ENCODE measurements around the gene REPS2.

Gene REPS2

DNA sequence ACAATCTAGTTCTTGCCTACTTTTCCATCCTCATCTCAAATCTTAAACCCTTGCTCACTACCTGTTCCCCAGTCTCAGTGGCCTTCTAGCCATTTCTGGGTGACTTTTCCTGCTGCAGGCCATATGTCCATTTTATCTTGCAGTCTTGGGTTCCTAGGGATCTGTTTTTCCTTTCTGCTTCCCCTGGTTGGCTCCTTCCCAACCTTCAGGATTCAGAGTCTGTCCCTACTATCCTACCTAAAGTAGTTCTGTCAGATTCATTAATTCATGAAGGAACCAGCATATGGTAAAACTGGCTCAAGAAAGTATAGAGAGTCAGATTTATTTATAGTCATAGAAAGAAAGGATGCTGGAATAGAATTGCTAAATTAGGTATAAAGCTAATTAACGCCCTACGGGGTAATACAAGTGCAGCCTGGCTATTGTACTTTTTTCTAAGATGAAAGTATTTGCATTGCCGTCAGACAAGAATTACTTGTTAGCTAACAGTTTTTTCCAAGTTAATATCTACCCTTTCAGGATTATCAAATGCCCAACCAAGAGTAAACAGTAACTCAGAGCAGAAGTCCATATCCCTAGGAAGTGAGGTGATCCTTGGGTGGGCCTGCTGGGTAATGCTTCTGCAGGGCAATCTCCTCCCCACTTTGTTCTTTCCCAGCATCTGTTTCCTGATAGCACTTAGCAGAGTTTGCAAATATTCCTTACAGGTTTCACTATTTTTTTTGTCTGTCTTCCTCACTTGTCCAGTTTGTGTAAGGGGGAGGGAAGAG, 63.6 kb downstream of the REPS2 start:
- no peak for DNase-seq

- no peak for DNase-seq
These were observed 66.0 kb downstream of the REPS2 start for GRCh38 chrX:17012465-17012864.

GRCh38 chrX:17014216-17014615, 67.8 kb downstream of the REPS2 start:
- DNase-seq = no peak

- DNase-seq = no peak
These were observed 70.7 kb downstream of the REPS2 start for GRCh38 chrX:17017134-17017533.

- no peak for DNase-seq
These were observed 73.9 kb downstream of the REPS2 start for GRCh38 chrX:17020356-17020755.

DNA sequence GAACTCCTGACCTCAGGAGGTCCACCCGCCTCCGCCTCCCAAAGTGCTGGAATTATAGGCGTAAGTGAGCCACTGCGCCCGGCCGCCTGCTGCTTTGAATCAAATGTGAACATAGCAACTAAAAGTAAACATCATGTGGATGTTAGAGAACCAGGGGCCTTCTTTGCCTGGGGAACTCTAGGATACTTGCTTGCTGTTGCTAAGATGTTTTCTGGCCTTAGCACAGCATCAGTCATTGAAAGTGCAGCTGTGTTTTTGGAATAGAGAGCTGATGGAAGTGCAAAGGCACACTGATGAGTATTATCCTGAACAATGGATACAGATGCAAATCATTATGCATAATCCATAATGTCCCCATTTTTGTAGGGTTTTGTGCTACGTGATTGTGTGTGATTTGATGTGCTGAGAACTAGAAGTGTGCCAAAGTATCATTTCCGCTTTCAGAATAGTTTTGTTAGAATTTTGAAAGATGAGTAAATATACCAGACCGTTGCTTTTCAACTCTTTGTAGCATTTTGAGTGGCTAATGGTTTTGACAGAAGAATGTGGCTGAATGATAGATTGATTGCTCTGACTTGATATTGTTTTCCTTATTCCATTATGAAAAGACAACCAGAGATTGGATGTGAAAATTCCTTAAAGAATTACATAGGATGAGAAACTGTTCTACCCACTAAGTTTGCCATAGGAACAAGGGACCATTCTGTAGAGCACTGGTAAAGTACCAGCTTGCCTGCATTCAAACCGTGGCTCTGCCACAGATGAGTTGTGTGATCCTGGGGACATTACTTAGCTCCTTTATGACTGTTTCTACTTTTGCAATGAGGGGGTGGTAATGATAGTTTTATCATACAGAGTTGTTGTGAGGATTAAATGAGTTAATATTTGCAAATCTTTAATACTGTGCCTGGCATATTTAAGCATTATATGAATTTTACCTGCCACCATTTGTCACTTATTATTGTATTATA, 74.7 kb downstream of the REPS2 start:
- DNase-seq = no peak

DNA sequence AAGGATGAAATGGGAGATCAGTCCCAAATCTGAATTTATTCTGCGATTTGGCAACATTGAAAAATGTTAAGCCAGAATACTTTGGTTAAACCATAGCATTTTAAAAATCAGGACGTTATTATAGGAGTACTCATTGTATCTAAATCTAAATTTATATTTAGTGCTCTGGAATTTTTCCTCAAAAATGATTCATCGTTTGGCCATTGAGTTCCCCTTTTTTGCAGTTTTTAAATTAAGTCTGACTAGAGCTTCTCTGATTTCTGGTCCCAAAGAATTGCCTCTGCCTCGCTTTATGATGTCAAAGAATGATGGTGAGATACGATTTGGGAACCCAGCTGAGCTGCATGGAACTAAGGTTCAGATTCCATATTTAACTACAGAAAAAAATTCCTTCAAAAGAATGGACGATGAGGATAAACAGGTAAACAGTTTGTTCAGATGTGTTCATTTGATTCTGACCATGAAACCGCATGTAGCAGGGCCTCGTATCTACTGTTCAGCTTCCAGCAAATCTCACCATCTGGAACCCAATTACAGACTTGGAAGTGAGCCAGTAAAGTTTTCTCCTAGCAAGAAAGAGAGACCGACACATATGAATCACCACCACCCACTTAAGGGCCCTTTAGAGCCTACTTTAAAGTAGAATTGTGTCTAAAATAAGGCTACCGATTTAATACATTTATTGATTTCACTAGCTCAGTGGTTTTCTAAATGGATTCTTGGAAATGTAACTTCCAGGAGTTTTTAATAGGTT, 75.6 kb downstream of the REPS2 start:
- DNase-seq = peak; percentile 58

DNA sequence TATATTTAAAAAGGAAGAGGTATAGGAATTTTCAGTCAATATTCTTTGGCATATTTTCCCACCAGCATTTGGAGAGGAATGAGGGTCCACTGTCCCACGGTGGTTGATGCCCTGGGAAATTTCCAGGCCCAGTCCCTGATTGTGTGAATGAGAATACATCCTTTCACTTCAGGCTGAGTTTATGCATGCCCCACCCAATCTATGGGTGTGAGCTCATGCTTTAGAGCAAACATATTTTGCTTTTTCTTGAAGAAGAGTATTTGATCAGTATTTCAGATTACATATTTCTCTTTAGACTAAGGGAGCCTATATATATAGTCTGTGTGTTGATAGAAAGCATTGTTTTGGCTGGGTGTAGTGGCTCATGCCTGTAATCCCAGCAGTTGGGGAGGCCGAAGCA, 77.2 kb downstream of the REPS2 start:
- DNase-seq = no peak

- DNase-seq = no peak
These were observed 78.4 kb downstream of the REPS2 start for GRCh38 chrX:17024886-17025285.

- no peak for DNase-seq
These were observed 79.3 kb downstream of the REPS2 start for GRCh38 chrX:17025621-17026302.

DNA sequence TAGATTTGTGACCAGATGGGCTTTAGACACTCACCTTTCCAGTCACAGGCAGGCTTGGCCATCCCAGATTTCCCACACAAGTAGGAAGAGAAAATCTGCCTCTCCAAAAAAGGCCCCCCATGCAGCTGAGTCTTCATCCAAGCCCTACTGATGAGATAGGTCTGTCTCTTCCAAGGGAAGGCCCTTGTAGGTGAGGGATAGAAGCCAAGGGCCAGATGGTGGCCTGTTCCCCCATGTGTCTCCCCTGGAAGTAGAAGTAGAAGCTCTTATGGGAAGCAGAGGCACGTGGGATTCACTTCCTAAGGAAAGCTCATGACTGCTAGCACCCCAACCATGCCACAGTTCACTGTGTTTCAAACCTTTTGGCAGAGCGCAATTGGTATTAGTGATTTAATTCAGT, 81.5 kb downstream of the REPS2 start:
- DNase-seq = no peak

DNA sequence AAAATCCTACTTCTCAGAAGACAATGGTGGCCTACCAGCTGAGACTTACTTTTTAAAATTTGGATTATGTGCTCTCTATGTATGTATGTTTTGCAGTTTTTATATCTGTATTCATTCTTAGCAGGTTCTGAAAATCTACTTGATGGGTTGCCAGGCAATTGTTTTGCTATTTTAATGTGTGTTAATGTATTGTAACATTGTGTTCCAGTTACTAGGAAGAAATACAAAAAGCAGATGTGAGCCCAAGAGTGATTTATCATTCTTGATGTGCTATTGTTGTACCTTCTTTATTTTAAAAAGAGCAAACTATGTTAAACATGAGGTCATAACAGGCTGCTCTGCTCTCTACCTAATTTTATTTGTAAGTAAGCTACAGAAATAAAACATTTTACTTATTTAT, 81.9 kb downstream of the REPS2 start:
- DNase-seq = no peak

- no peak for DNase-seq
These were observed 83.6 kb downstream of the REPS2 start for GRCh38 chrX:17030092-17030491.

DNA sequence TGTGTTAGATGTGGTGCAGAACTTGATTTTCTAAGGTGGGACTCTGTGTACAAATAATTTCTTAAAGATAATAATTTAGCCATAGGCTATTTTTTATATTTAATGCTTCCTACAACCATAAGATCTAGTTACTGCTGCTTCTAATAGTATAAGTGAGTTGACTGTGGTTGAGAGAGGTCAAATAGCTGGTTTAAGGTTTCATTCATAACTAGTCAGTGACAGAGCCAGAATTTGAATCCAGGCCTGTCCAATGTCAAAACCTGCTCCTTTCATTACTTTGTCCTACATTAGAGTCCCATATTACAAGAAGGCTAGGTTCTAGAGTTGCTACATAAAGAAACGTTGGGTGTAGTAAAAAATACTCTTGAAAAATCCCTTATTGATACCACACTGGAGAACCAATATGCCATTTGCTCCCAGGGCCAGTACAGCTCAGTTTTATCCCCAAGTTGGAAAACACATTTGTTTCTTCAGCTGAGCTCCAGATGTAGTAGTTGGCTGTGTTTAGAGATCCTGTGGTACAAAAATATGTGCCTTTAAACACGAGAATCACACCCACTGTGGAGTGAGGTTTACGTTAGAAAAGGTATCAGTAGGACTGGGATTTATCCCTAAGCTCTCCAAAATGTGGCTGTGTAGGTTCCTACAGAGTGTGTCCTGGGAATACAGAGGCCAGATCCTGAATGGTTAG, 84.3 kb downstream of the REPS2 start:
- no peak for DNase-seq

GRCh38 chrX:17031827-17032226, 85.4 kb downstream of the REPS2 start:
- DNase-seq = no peak

GRCh38 chrX:17032351-17032750, 85.9 kb downstream of the REPS2 start:
- DNase-seq = no peak

- no peak for DNase-seq
These were observed 86.8 kb downstream of the REPS2 start for GRCh38 chrX:17033225-17033624.

GRCh38 chrX:17035111-17035510, 88.7 kb downstream of the REPS2 start:
- DNase-seq = no peak

- no peak for DNase-seq
These were observed 89.9 kb downstream of the REPS2 start for GRCh38 chrX:17036171-17036961.

DNA sequence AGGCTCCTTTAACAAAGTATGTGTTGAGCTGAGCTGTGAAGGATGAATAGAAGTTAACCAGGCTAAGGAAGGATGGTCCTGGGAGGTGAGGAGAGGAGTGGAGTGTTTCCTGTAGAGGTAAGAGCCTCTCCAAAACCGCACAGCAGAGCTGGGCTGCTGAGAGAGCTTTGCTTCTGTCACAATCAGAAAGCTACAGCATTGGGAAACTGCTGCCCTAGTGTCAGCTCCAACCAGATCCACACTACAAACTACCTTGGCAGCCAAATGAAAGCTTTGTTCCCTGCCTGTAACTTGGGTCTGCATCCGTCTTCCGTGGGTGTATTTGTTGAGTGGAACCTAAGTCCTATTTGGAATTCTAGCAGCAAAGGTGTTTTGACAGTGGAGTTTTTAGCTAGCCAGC, 91.8 kb downstream of the REPS2 start:
- no peak for DNase-seq

- no peak for DNase-seq
These were observed 92.3 kb downstream of the REPS2 start for GRCh38 chrX:17038681-17039161.
